ENCODE measurements around the gene SLF2. TPM values are rescaled to one million over a fixed set of nuclear protein-coding genes. Genes with fewer than 3 reads are reported as not detected.

The SLF2 gene
- total RNA-seq, 2 donors from 2014 or later, result 14.6 to 41.6 TPM

DNA sequence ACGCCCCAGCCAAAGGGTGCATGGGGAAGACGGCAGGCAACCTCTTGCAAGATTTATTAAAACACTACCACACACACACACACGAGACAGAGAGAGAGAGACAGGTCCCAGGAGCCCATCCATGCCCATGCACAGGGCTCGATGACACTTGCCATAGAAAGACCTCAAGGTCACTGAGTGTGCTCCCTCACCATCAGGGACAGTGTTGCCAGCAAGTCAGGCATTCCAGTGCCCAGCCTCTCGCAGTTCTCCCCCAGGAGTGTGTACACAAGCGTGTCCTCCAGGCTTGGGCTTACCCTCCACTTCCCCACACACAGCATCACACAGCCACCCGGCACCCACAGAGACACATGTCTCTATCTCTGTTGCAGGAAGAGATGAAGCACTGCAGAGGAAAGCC is 46.8 kb upstream of the SLF2 start:
- Histone ChIP-seq H3K36me3 (no peaks in the 10 kb centered on the region), H3K4me3 (no peak overlapping the region), H3K27me3 (replicated peaks; ENCODE audit: insufficient read depth) (no peaks in the 10 kb centered on the region), H3K4me1 (ENCODE audit: control insufficient read depth in 1 of 2, low read depth in 2 of 2) (no peaks in the 10 kb centered on the region), H3K9me3 (no peaks in the 10 kb centered on the region), H3K27ac (no peak overlapping the region)
- ATAC-seq (ENCODE audit: insufficient number of reproducible peaks, low FRiP score, low read depth) (no peak), DNase-seq (ENCODE audit: low spot score) (no peak)
- TF ChIP-seq, protein P1, sequence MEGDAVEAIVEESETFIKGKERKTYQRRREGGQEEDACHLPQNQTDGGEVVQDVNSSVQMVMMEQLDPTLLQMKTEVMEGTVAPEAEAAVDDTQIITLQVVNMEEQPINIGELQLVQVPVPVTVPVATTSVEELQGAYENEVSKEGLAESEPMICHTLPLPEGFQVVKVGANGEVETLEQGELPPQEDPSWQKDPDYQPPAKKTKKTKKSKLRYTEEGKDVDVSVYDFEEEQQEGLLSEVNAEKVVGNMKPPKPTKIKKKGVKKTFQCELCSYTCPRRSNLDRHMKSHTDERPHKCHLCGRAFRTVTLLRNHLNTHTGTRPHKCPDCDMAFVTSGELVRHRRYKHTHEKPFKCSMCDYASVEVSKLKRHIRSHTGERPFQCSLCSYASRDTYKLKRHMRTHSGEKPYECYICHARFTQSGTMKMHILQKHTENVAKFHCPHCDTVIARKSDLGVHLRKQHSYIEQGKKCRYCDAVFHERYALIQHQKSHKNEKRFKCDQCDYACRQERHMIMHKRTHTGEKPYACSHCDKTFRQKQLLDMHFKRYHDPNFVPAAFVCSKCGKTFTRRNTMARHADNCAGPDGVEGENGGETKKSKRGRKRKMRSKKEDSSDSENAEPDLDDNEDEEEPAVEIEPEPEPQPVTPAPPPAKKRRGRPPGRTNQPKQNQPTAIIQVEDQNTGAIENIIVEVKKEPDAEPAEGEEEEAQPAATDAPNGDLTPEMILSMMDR (IDR thresholded peaks at IDR 0.05), result no peak

DNA sequence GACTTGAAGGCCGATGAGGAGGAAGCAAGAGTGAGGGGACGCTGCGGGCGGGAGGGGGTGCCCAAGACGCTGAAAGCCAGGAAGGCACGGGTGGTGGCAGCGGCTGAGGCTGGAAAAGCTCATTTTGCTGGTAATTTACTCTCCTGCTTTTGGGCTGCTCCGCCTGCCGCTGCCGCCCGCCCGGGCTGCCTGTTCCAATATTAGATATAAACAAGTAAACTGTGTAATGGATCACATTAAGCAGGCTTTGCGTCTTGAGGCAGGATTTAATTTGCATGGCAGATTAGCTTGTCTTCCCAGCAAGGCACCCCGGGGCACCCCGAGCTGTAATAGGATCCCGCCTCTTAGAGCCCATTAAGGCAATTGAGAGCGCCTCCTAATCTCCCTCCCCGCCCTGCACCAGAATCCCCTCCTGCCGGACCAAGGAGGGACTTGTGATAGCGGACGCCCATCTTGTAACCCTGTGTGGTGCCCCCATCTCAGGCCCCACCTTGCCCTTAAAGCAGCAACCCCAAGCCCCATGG is 46.1 kb upstream of the SLF2 start:
- Histone ChIP-seq H3K9me3 (no peaks in the 10 kb centered on the region), H3K27me3 (replicated peaks; ENCODE audit: insufficient read depth) (no peaks in the 10 kb centered on the region), H3K27ac (no peak overlapping the region), H3K36me3 (no peaks in the 10 kb centered on the region), H3K4me3 (no peak overlapping the region), H3K4me1 (ENCODE audit: control insufficient read depth in 1 of 2, low read depth in 2 of 2) (no peaks in the 10 kb centered on the region)
- TF ChIP-seq, protein P1 (IDR thresholded peaks at IDR 0.05), result no peak
- ATAC-seq (ENCODE audit: insufficient number of reproducible peaks, low FRiP score, low read depth), result no peak
- DNase-seq (ENCODE audit: low spot score), result no peak

DNA sequence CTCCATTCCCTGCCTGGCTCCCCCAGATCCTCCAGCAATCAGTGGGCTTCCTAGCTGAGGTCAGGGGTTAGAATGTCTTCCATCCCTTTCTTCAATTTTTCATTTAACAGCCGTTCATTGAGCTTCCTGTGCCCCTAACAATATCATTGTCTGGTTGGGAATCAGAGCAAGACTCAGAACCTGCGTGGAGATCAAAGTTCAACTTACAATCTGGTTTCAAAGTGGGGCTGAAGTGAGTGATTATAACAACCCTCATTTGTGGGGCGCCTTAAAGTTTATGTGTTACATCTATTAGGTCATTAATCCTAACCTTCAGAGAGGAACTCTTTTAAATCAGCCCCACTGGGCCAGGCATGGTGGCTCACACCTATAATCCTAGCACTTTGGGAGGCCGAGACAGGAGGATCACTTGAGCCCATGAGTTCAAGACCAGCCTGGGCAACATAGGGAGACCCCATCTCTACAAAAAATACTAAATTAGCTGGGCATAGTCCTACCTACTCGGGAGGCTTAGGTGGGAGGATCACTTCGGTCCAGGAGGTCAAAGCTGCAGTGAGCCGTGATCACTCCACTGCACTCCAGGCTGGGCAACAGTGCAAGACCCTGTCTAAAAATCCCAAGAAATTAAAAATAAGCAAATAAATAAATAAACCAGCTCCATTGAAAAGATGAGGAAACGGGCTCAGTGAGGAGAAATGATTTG is 45.4 kb upstream of the SLF2 start:
- Histone ChIP-seq H3K9me3 (no peaks in the 10 kb centered on the region), H3K4me3 (no peak overlapping the region), H3K4me1 (ENCODE audit: control insufficient read depth in 1 of 2, low read depth in 2 of 2) (no peaks in the 10 kb centered on the region), H3K36me3 (no peaks in the 10 kb centered on the region), H3K27ac (no peak overlapping the region), H3K27me3 (replicated peaks; ENCODE audit: insufficient read depth) (no peaks in the 10 kb centered on the region)
- DNase-seq (ENCODE audit: low spot score) (no peak), ATAC-seq (ENCODE audit: insufficient number of reproducible peaks, low FRiP score, low read depth) (no peak)
- TF ChIP-seq, protein P1 (IDR thresholded peaks at IDR 0.05), result no peak

DNA sequence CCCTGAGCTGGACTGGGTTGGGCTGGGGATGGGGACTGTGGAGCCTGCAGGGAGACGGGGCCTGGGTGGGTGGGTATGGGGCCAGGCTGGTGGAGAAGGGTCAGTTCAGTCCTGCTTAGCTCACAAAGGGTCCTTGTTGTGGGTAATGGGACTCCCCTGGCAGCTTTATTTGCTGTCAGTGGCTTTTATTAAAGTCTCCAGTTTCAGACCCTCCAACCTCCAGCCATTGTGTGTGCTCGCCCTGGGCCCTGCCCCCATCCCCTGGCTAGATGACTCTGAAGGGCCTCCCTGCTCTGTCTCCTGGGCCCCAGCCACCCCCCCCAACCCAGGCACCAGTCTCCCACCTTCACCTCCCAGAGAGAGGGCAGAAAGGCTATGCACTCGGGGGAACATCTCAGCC is 44.4 kb upstream of the SLF2 start:
- Histone ChIP-seq H3K36me3 (no peaks in the 10 kb centered on the region), H3K9me3 (no peaks in the 10 kb centered on the region), H3K27ac (no peak overlapping the region), H3K4me3 (no peak overlapping the region), H3K4me1 (ENCODE audit: control insufficient read depth in 1 of 2, low read depth in 2 of 2) (no peaks in the 10 kb centered on the region), H3K27me3 (replicated peaks; ENCODE audit: insufficient read depth) (no peaks in the 10 kb centered on the region)
- DNase-seq (ENCODE audit: low spot score) (no peak), ATAC-seq (ENCODE audit: insufficient number of reproducible peaks, low FRiP score, low read depth) (no peak)
- TF ChIP-seq, protein P1 (IDR thresholded peaks at IDR 0.05), result no peak

DNA sequence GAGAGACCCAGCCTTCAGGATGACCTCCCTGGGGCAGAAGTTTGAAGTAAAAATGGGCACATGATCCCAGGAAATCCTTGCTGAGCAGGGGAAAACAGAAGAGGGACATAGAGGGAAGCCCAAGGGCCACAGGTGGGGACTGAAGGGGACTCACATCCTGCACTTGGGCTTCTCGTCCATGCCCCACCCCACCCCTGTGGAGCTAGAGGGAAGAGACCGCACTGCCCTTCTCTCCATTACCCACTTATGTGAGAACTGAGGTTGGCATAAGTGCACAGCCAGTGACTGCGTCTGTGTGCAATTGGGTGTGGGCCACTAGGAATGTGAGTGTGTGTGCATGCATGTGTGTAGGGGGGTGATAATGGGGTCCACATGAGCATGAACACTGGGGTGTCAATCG is 43.4 kb upstream of the SLF2 start:
- H3K4me1 ChIP-seq (ENCODE audit: control insufficient read depth in 1 of 2, low read depth in 2 of 2), result no peaks in the 10 kb centered on the region
- DNase-seq (ENCODE audit: low spot score) (no peak), ATAC-seq (ENCODE audit: insufficient number of reproducible peaks, low FRiP score, low read depth) (no peak)
- TF ChIP-seq, protein P1 (IDR thresholded peaks at IDR 0.05), result no peak
- no peaks in the 10 kb centered on the region for H3K36me3 ChIP-seq
- H3K27me3 ChIP-seq (replicated peaks; ENCODE audit: insufficient read depth), result no peaks in the 10 kb centered on the region
- H3K27ac ChIP-seq, result no peak overlapping the region
- H3K9me3 ChIP-seq, result no peaks in the 10 kb centered on the region
- no peak overlapping the region for H3K4me3 ChIP-seq
